HG02763 (cell line): Measurements from ENCODE around the gene HOXC6.

ENCODE experiments used
- ATAC-seq: cut with Tn5 transposase; IDR thresholded peaks from one replicate; pipeline ENCODE4 v1.9.1; 2021; ENCODE audit warnings: mild to moderate bottlenecking, moderate library complexity; ENCODE audit not compliant: unreplicated experiment

The HOXC6 gene

DNA sequence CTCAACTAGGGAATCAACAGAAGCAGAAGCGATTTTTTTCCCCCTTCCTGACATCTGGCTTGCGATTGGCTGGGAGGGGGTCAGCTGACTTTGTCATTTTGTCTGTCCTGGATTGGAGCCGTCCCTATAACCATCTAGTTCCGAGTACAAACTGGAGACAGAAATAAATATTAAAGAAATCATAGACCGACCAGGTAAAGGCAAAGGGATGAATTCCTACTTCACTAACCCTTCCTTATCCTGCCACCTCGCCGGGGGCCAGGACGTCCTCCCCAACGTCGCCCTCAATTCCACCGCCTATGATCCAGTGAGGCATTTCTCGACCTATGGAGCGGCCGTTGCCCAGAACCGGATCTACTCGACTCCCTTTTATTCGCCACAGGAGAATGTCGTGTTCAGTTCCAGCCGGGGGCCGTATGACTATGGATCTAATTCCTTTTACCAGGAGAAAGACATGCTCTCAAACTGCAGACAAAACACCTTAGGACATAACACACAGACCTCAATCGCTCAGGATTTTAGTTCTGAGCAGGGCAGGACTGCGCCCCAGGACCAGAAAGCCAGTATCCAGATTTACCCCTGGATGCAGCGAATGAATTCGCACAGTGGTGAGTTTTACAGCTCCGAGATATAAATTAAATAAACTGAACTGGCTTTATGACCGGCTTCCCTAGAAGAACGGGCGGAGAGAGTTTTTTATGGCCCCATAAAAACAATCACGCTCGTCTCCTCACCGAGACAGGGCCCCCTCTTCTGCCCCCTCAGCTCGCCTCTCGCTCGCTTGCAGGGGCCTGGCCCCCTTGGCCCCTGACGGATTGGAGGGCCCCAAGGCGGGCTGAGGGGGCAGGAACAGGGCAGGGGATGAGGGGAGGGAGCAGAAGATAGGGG lies at the start of gene HOXC6:
TSS of gene HOXC6 (plus strand) at position 127 of the 888 bp plus-strand sequence. CDS start at position 209, 82 bp downstream.
- ATAC-seq: no peak

GRCh38 chr12:53978477-53979356 lies 49.5 kb upstream of the HOXC6 start:
- no peak for ATAC-seq

GRCh38 chr12:53980104-53980801 lies 48.0 kb upstream of the HOXC6 start:
- no peak for ATAC-seq

DNA sequence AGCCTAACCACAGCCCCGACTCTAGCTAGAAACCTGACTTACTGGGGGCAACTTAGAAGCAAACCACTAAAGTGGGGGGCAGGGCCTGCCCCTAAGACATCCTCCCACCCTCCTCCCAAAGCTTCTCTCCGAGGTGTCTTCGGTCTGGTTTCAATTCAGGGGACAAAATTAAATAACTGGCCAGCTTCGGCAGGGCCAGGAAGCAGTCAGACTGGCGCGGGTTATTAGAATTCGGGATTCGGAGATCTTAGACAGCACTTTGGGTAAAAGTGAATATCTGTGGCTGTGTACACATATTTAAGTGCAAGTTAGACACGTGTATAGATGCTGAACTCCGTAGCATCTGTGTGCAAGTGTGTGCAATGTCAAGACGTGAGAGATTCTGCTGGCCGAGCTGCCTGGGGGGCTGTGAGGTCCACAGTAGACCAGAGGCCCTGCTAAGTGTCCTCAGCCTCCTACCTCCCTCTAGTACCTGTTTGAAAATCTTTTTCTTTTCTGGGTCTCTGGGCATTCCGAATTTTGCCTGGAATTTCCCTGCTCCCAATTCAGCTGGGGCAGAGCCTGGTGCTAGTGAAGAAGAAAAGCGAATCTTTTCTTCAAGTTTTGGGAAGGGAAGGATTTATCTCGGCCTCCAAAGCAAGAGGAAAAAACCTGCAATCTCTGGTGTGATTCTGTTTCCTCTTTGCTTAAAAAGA lies 47.3 kb upstream of the HOXC6 start:
- ATAC-seq: no peak

DNA sequence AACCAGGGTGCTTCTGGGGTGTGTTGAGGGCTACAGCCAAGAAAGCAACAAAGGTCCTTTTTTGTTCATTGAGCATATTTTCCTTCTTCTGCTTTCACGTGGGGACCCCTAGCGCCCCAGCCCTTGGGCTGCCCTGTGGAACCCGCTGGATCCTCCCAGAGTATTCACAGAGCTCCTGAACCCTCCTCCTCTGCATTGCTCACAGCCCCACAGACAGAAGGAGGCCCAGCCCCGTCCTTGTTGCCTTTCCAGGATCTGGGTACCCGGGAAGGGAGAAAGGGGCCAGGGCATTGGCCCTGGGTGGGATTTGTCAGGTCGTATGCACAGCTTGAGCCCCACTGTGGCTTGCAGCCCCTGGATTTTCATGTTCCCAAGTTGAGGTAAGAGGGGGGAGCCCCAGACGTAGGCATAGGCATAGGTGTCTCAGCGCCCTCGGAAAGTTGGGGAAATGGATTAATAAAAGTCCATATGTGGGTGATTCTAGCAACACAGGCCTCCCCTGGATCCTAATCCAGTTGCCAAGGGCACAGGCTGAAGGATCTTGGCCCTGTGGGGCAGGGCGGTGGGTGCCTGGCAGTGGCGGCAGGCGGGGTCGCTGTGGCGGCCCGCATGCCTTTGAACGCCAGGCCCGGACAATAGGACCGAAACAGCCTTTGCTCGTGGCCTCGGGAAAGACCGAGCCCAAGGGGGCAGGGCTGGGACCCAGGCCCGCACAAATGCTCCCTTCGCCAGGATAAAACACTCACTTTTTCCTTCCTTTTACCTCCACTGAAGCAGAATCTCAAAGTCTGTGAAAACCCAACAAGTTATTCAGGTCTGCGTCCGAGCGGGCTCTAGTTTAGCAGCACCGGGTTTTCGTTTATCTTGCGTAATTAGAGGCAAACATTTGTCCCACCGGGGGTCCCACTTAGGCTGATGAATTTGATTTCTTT lies 46.3 kb upstream of the HOXC6 start:
- ATAC-seq: no peak

GRCh38 chr12:53982648-53983567 lies 45.3 kb upstream of the HOXC6 start:
- no peak for ATAC-seq

DNA sequence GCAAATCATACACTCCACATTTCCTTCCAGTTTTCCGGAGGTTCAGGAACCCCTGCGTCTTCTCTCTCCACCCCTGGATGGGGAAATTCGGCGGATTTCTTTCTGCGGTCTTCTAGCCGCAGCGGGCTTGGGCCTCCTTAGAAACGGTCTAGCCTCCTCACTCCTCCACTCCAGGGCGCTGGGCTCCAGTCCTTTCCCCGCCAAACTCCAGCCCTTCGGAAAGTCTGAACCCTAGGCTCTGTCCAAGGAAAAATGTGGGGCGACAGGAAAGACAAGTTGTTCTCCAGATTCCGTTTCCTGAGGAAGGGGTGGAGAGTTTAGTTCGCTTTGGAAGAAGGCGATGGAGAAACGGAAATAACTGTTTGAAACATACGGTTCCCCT lies 44.7 kb upstream of the HOXC6 start:
- no peak for ATAC-seq

- ATAC-seq: no peak
These were observed 44.2 kb upstream of the HOXC6 start for GRCh38 chr12:53983950-53984572.

GRCh38 chr12:53984901-53985691 lies 43.1 kb upstream of the HOXC6 start, which contains the start of gene HOXC10:
Gene HOXC10, plus strand, starts transcription at chr12:53985146. Its CDS starts 114 bp downstream, at chr12:53985260.
- ATAC-seq: no peak

DNA sequence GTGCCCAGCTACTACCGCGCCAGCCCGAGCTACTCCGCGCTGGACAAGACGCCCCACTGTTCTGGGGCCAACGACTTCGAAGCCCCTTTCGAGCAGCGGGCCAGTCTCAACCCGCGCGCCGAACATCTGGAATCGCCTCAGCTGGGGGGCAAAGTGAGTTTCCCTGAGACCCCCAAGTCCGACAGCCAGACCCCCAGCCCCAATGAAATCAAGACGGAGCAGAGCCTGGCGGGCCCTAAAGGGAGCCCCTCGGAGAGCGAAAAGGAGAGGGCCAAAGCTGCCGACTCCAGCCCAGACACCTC lies 42.6 kb upstream of the HOXC6 start:
- ATAC-seq: no peak

GRCh38 chr12:53985994-53986685 lies 42.1 kb upstream of the HOXC6 start:
- ATAC-seq: no peak

DNA sequence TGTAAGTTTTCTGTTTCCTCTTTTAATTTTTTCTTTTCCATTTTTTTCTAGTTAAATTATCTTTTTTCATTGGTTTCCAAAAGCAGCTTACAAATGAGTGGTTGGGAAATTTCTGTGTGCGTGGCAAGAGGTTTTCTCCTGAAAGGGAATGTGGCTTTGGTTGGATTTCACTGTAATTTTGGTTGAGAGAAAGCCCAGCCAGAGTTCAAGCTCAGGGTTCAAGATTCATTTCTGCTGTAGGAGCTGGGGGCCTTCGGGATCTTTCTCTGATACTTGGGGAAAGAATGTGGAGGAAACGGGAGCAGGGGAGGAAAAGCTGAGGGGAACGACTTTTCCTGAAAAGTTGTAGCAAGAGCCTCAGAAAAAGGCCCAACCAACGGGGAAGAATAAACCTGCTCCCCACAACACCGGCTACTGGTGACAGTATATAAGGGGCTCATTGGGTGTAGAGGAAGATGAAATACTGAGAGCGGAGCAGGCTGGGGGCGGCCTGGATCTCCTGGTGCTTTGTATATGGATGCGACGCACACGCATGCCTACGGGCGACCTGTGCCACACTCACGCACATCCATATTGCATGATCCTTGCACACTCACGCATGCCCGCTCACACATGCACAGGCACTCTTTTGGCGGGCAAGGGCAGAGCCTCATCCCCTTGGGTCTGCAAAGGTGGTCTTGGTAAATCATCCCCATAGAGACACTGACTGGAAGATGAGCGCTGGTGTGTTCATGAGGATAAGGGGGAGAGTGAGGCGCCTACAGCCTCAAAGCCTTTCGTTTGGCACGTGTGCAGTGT lies 41.4 kb upstream of the HOXC6 start:
- no peak for ATAC-seq

DNA sequence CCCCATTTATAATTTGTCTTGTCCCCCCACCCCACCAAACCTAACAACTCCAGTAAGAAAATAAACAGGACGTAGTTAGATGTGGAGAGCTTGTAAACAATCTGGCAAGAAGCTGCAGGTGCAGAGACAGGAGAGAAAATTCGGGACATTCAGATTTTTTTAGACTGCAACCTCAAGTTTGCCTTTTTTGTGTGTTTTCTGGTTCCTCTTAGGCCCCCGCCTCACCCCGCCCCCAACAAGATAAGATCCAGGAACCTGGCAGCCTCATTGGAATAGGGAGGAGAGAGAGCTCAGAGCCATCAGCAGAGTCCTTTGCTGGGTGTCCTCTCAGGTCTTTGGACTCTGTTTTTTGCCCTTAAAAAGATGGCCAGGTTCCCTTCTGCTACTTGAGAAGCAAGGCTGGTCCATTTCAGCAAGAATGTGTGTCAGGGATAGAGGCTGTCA lies 40.4 kb upstream of the HOXC6 start:
- ATAC-seq: no peak

GRCh38 chr12:53988541-53989226 lies 39.6 kb upstream of the HOXC6 start:
- ATAC-seq: no peak
